C4-2B (cell line): ENCODE measurements around the gene VPS33B.
A peak's percentile ranks its signal among the peaks of the same experiment; 100 is the strongest.

Experiments
- H3K27ac ChIP-seq: fragments of 450-650 bp; 2 replicates; pipeline ENCODE4 v1.5.1; 2017
- CTCF ChIP-seq: fragments of 450-650 bp; conservative IDR thresholded peaks from 2 replicates; pipeline ENCODE4 v1.5.1; 2017; ENCODE audit warnings: mild to moderate bottlenecking
- ZFX ChIP-seq: fragments of 450-650 bp; IDR thresholded peaks from 2 replicates; pipeline ENCODE4 v1.6.1; 2017

Gene VPS33B

GRCh38 chr15:91007266-91007665, 15.1 kb downstream of the VPS33B start:
- H3K27ac ChIP-seq = peak overlapping the region; percentile 51
- no peak for TF ChIP-seq ZFX
- no peak for TF ChIP-seq CTCF

- no peak overlapping the region for H3K27ac ChIP-seq
- TF ChIP-seq CTCF = no peak
- TF ChIP-seq ZFX = no peak
Observed at GRCh38 chr15:91001209-91001608, 21.2 kb downstream of the VPS33B start.

GRCh38 chr15:90998737-90999136, 23.7 kb downstream of the VPS33B start:
- no peak for TF ChIP-seq CTCF
- no peak for TF ChIP-seq ZFX
- H3K27ac ChIP-seq = no peak overlapping the region

- peak within 1 kb of the TSS; percentile 95 for H3K27ac ChIP-seq
- no peak for TF ChIP-seq CTCF
Observed at GRCh38 chr15:90994417-90995311, 27.7 kb downstream of the VPS33B start, which contains the start of gene PRC1. Gene PRC1 (minus strand): TSS chr15:90994535. CDS start chr15:90994417, 118 bp downstream.

GRCh38 chr15:90994059-90994416, 28.4 kb downstream of the VPS33B start:
- TF ChIP-seq ZFX = peak; percentile 72
- TF ChIP-seq CTCF = no peak
- H3K27ac ChIP-seq = peak overlapping the region; percentile 95

GRCh38 chr15:90991587-90992285, 30.7 kb downstream of the VPS33B start:
- H3K27ac ChIP-seq = no peak overlapping the region
- TF ChIP-seq ZFX (no peak), CTCF (no peak)

GRCh38 chr15:90990446-90990845, 31.9 kb downstream of the VPS33B start:
- TF ChIP-seq CTCF = no peak
- no peak for TF ChIP-seq ZFX
- H3K27ac ChIP-seq = no peak overlapping the region
